H9 (cell line): ENCODE measurements around the gene EPHB3. TPM values are rescaled to one million over a fixed set of nuclear protein-coding genes. Genes with fewer than 3 reads are reported as not detected.

Source experiments
- DNase-seq: peaks from one replicate; pipeline ENCODE4 v3.0.0-alpha.2; 2017
- H2AFZ ChIP-seq: one replicate; pipeline ENCODE4 v1.6.1; 2013; ENCODE audit warnings: mild to moderate bottlenecking, low read length, control low read depth, moderate library complexity
- H2AK5ac ChIP-seq: 2 replicates; pipeline ENCODE4 v1.6.1; 2013; ENCODE audit warnings: low read length, control low read depth, mixed read lengths; ENCODE audit not compliant: insufficient read length
- H2BK120ac ChIP-seq: one replicate; pipeline ENCODE4 v1.6.1; 2013; ENCODE audit warnings: low read depth, mild to moderate bottlenecking, low read length, control low read depth, inconsistent platforms; ENCODE audit not compliant: poor library complexity, severe bottlenecking
- H2BK12ac ChIP-seq: 2 replicates; pipeline ENCODE4 v1.6.1; 2013; ENCODE audit warnings: low read length, control low read depth, mixed read lengths, low read depth; ENCODE audit not compliant: insufficient read length
- H2BK15ac ChIP-seq: 2 replicates; pipeline ENCODE4 v1.6.1; 2013; ENCODE audit warnings: low read depth, low read length, control low read depth
- H2BK20ac ChIP-seq: one replicate; pipeline ENCODE4 v1.6.1; 2013; ENCODE audit warnings: low read depth, mild to moderate bottlenecking, low read length, control low read depth, inconsistent platforms; ENCODE audit not compliant: poor library complexity, severe bottlenecking
- H2BK5ac ChIP-seq: 2 replicates; pipeline ENCODE4 v1.6.1; 2013; ENCODE audit warnings: low read length, control low read depth, mixed read lengths; ENCODE audit not compliant: insufficient read length
- H3K14ac ChIP-seq: 2 replicates; pipeline ENCODE4 v1.6.1; 2013; ENCODE audit warnings: low read length, control low read depth; ENCODE audit not compliant: insufficient read depth
- H3K18ac ChIP-seq: 2 replicates; pipeline ENCODE4 v1.6.1; 2013; ENCODE audit warnings: low read depth, mild to moderate bottlenecking, mixed read lengths, low read length, control low read depth; ENCODE audit not compliant: insufficient read length
- H3K23ac ChIP-seq: 2 replicates; pipeline ENCODE4 v1.6.1; 2013; ENCODE audit warnings: low read length, control low read depth, mixed read lengths, low read depth; ENCODE audit not compliant: insufficient read length
- H3K23me2 ChIP-seq: 2 replicates; pipeline ENCODE4 v1.6.1; 2013; ENCODE audit warnings: low read depth, mild to moderate bottlenecking, mixed read lengths, low read length, control low read depth; ENCODE audit not compliant: insufficient read length, poor library complexity, severe bottlenecking
- H3K27ac ChIP-seq: 2 replicates; pipeline ENCODE4 v1.5.1; 2013; ENCODE audit warnings: low read length, control low read depth, mixed read lengths, low read depth; ENCODE audit not compliant: insufficient read length
- H3K27me3 ChIP-seq: 2 replicates; pipeline ENCODE4 v1.6.1; 2013; ENCODE audit warnings: low read length, control low read depth, inconsistent platforms; ENCODE audit not compliant: insufficient read depth
- H3K4ac ChIP-seq: 2 replicates; pipeline ENCODE4 v1.6.1; 2013; ENCODE audit warnings: low read depth, mild to moderate bottlenecking, control low read depth, inconsistent platforms, low read length, moderate library complexity
- H3K4me1 ChIP-seq: 2 replicates; pipeline ENCODE4 v1.6.1; 2013; ENCODE audit warnings: low read length, control low read depth, inconsistent platforms; ENCODE audit not compliant: insufficient read depth
- H3K4me2 ChIP-seq: 2 replicates; pipeline ENCODE4 v1.6.1; 2013; ENCODE audit warnings: low read length, control low read depth, mixed read lengths; ENCODE audit not compliant: insufficient read length, insufficient read depth
- H3K56ac ChIP-seq: 2 replicates; pipeline ENCODE4 v1.6.1; 2013; ENCODE audit warnings: low read depth, mild to moderate bottlenecking, mixed read lengths, low read length, control low read depth; ENCODE audit not compliant: insufficient read length
- H3K79me1 ChIP-seq: 2 replicates; pipeline ENCODE4 v1.6.1; 2013; ENCODE audit warnings: low read depth, mild to moderate bottlenecking, moderate library complexity, low read length, control low read depth, inconsistent platforms; ENCODE audit not compliant: insufficient read depth, poor library complexity, severe bottlenecking
- H3K79me2 ChIP-seq: 2 replicates; pipeline ENCODE4 v1.6.1; 2013; ENCODE audit warnings: low read length, control low read depth, inconsistent platforms; ENCODE audit not compliant: insufficient read depth
- H3K9ac ChIP-seq: 2 replicates; pipeline ENCODE4 v1.6.1; 2013; ENCODE audit warnings: low read length, control low read depth, mixed read lengths; ENCODE audit not compliant: insufficient read length; ENCODE audit errors: extremely low read depth
- H3K9me3 ChIP-seq: one replicate; pipeline ENCODE4 v1.6.1; 2013; ENCODE audit warnings: low read depth, low read length, inconsistent platforms; ENCODE audit not compliant: control insufficient read depth
- H3T11ph ChIP-seq: one replicate; pipeline ENCODE4 v1.6.1; 2013; ENCODE audit warnings: mild to moderate bottlenecking, low read length, control low read depth, inconsistent platforms
- H4K20me1 ChIP-seq: one replicate; pipeline ENCODE4 v1.6.1; 2013; ENCODE audit not compliant: control insufficient read depth, insufficient read length, insufficient read depth
- H4K5ac ChIP-seq: 2 replicates; pipeline ENCODE4 v1.6.1; 2013; ENCODE audit warnings: low read depth, mild to moderate bottlenecking, mixed read lengths, low read length, control low read depth; ENCODE audit not compliant: insufficient read length
- H4K8ac ChIP-seq: replicated peaks from 2 replicates; pipeline ENCODE4 v1.6.1; 2013; ENCODE audit warnings: low read length, control low read depth, mixed read lengths, low read depth; ENCODE audit not compliant: insufficient read length
- H4K91ac ChIP-seq: 2 replicates; pipeline ENCODE4 v1.6.1; 2013; ENCODE audit warnings: low read depth, mild to moderate bottlenecking, moderate library complexity, mixed read lengths, low read length, control low read depth; ENCODE audit not compliant: insufficient read length
- H3K27ac Mint-ChIP-seq, 3 experiments: 2 replicates in 2 of 3; 3 replicates in 1 of 3; pipeline ENCODE4 v1.8.0; 2020 to 2021; ENCODE audit warnings: mixed read lengths in 3 of 3, mild to moderate bottlenecking in 1 of 3, moderate library complexity in 1 of 3
- H3K27me3 Mint-ChIP-seq: 2 replicates; pipeline ENCODE4 v1.8.0; 2021; ENCODE audit warnings: low read depth, mild to moderate bottlenecking, moderate library complexity, mixed read lengths
- H3K36me3 Mint-ChIP-seq, 3 experiments: 2 replicates in 2 of 3; 3 replicates in 1 of 3; pipeline ENCODE4 v1.8.0; 2020 to 2021; ENCODE audit warnings: low read depth in 3 of 3, mixed read lengths in 3 of 3; ENCODE audit not compliant: insufficient read depth in 1 of 3
- H3K4me1 Mint-ChIP-seq, 2 experiments: 2 replicates each; pipeline ENCODE4 v1.8.0; 2020; ENCODE audit warnings: mixed read lengths in 2 of 2
- H3K4me3 Mint-ChIP-seq, 2 experiments: 2 replicates in 1 of 2; 3 replicates in 1 of 2; pipeline ENCODE4 v1.8.0; 2020 to 2021; ENCODE audit warnings: mild to moderate bottlenecking in 2 of 2, mixed read lengths in 2 of 2, moderate library complexity in 1 of 2
- H3K9me3 Mint-ChIP-seq, 2 experiments: 2 replicates in 1 of 2; 3 replicates in 1 of 2; pipeline ENCODE4 v1.8.0; 2020; ENCODE audit warnings: mild to moderate bottlenecking in 2 of 2, mixed read lengths in 2 of 2, moderate library complexity in 1 of 2
- WGBS: extraction: QIAGEN DNeasy Blood & Tissue Kit; methylation state at CpG from one replicate; pipeline ENCODE4 v1.1.7; 2013; ENCODE audit warnings: missing lambda C conversion rate, low lambda C conversion rate, mixed read lengths; ENCODE audit not compliant: insufficient read length; ENCODE audit errors: extremely low coverage; 5-methylcytosine and 5-hydroxymethylcytosine counted together
- total RNA-seq: library from RNA; stranded (reverse); gene quantifications from 2 replicates; pipeline ENCODE4 v1.2.1, GENCODE V29; 2021
- TF ChIP-seq, protein P1 (sequence below): fragments of 200-600 bp; sonication (generic); conservative IDR thresholded peaks from 3 replicates; pipeline ENCODE4 v1.8.0; 2021; ENCODE audit warnings: antibody characterized with exemption, mild to moderate bottlenecking

The EPHB3 gene
- total RNA-seq, 1 experiment from 2014 or later: 1.0 TPM

DNA sequence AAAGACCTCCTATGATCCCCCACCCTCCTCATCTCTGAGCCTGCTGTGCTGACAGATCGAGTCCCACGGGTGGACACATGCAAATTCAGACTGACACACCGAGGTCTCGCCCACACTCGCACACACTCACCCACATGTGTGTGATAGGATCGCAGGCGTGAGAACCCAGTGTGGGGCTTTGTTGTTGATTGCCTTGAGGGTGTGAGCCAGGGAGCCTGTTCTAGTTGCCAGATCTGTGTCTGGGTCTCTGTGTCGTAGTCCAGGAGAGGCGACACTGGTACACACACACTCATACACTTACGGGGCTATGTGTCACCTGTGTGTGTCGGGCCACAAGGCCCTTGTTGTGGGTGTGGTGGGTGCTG is 2.0 kb downstream of the EPHB3 start:
- DNase-seq: no peak
- no peak overlapping the region for H4K91ac ChIP-seq
- no peak overlapping the region for H4K5ac ChIP-seq
- H2AK5ac ChIP-seq: no peak overlapping the region
- H3K79me2 ChIP-seq: no peaks in the 10 kb centered on the region
- H3K4me2 ChIP-seq: no peak overlapping the region
- H3K4ac ChIP-seq: no peak overlapping the region
- H2BK120ac ChIP-seq: no peak overlapping the region
- no peaks in the 10 kb centered on the region for H3K9me3 ChIP-seq
- H2AFZ ChIP-seq: no peak overlapping the region
- peaks cover 94% of the 10 kb centered on the region for H3K27me3 Mint-ChIP-seq
- H3K36me3 Mint-ChIP-seq: no peaks in the 10 kb centered on the region; a peak in 1 of 7 replicates
- no peak overlapping the region for H2BK12ac ChIP-seq
- no peak overlapping the region for H3K27ac ChIP-seq
- no peak overlapping the region for H3K9ac ChIP-seq
- H4K8ac ChIP-seq: no peak overlapping the region
- no peak overlapping the region for H3K14ac ChIP-seq
- H3K27me3 ChIP-seq: peaks cover 83% of the 10 kb centered on the region
- H3T11ph ChIP-seq: no peak overlapping the region
- no peak overlapping the region for H2BK5ac ChIP-seq
- no CpG with 5 or more reads among the region's 11 CpGs for WGBS
- H3K4me1 ChIP-seq: peaks cover 12% of the 10 kb centered on the region; the same call in 1 of the 2 replicates
- peaks cover 0 to 4% of the 10 kb centered on the region in 2 experiments; a peak in 3 of 5 replicates for H3K9me3 Mint-ChIP-seq
- no peak overlapping the region for H3K18ac ChIP-seq
- H2BK20ac ChIP-seq: no peak overlapping the region
- H3K79me1 ChIP-seq: no peaks in the 10 kb centered on the region
- H3K56ac ChIP-seq: no peak overlapping the region
- no peak overlapping the region for H3K23ac ChIP-seq
- no peak overlapping the region for H3K27ac Mint-ChIP-seq
- TF ChIP-seq, protein P1, sequence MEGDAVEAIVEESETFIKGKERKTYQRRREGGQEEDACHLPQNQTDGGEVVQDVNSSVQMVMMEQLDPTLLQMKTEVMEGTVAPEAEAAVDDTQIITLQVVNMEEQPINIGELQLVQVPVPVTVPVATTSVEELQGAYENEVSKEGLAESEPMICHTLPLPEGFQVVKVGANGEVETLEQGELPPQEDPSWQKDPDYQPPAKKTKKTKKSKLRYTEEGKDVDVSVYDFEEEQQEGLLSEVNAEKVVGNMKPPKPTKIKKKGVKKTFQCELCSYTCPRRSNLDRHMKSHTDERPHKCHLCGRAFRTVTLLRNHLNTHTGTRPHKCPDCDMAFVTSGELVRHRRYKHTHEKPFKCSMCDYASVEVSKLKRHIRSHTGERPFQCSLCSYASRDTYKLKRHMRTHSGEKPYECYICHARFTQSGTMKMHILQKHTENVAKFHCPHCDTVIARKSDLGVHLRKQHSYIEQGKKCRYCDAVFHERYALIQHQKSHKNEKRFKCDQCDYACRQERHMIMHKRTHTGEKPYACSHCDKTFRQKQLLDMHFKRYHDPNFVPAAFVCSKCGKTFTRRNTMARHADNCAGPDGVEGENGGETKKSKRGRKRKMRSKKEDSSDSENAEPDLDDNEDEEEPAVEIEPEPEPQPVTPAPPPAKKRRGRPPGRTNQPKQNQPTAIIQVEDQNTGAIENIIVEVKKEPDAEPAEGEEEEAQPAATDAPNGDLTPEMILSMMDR: no peak
- H3K23me2 ChIP-seq: peaks cover 5% of the 10 kb centered on the region
- H2BK15ac ChIP-seq: no peak overlapping the region
- peaks cover 47 to 70% of the 10 kb centered on the region in 2 experiments for H3K4me1 Mint-ChIP-seq
- no peaks in the 10 kb centered on the region for H4K20me1 ChIP-seq
- peak overlapping the region in 1 of 2 experiments; percentile 70; a peak in 2 of 5 replicates for H3K4me3 Mint-ChIP-seq
